Panc1 (cell line): Measurements from ENCODE around the gene CMTM4. TPM values are rescaled to one million over a fixed set of nuclear protein-coding genes. Genes with fewer than 3 reads are reported as not detected.

Source experiments
- ATAC-seq: fragments of 200-7000 bp; cut with Tn5 transposase; 2 replicates; pipeline ENCODE4 v1.9.1; 2020; ENCODE audit warnings: mild to moderate bottlenecking, moderate library complexity
- BruUV-seq: library from RNA; stranded (reverse); fragments of 400-500 nt; replicated peaks from 2 replicates; lab custom pipeline; 2021; lab: Mats Ljungman, UMichigan
- CTCF ChIA-PET: fragments of 300-600 bp; sonication (Branson Sonifier 250); formaldehyde crosslinking; loops from one replicate; lab custom pipeline; 2022; ENCODE audit warnings: antibody characterized with exemption; lab: Charles Lee
- POLR2A ChIA-PET: fragments of 300-600 bp; sonication (Branson Sonifier 250); formaldehyde crosslinking; loops from one replicate; lab custom pipeline; 2022; ENCODE audit warnings: antibody characterized with exemption; lab: Charles Lee
- DNase-seq: peaks from one replicate; pipeline ENCODE4 v3.0.0-alpha.2; 2010; ENCODE audit warnings: low read depth, low spot score
- H3K27ac ChIP-seq: 2 replicates; pipeline ENCODE4 v1.5.1; 2011; ENCODE audit warnings: mild to moderate bottlenecking, low read length, inconsistent platforms
- H3K27me3 ChIP-seq: fragments of 200-500 bp; sonication (Bioruptor generic); 2 replicates; pipeline ENCODE4 v1.6.0; 2014; ENCODE audit warnings: low read length, inconsistent platforms; ENCODE audit not compliant: control insufficient read depth, insufficient read depth
- H3K36me3 ChIP-seq: fragments of 200-500 bp; sonication (Bioruptor generic); 2 replicates; pipeline ENCODE4 v1.5.1; 2014; ENCODE audit warnings: inconsistent platforms, mild to moderate bottlenecking, low read length, moderate library complexity; ENCODE audit not compliant: control insufficient read depth, insufficient read depth
- H3K4me1 ChIP-seq: 2 replicates; pipeline ENCODE4 v1.5.1; 2011; ENCODE audit warnings: inconsistent platforms, mild to moderate bottlenecking, low read length, moderate library complexity; ENCODE audit not compliant: control insufficient read depth, insufficient read depth
- H3K4me3 ChIP-seq, 2 experiments: 2 replicates each; pipeline ENCODE4 v1.5.1; 2011 to 2012; ENCODE audit warnings: low read depth in 2 of 2, low read length in 2 of 2, mild to moderate bottlenecking in 2 of 2, inconsistent platforms in 1 of 2, moderate library complexity in 1 of 2
- H3K9me3 ChIP-seq: fragments of 200-500 bp; sonication (Bioruptor generic); 2 replicates; pipeline ENCODE4 v1.5.1; 2014; ENCODE audit warnings: low read depth, mild to moderate bottlenecking, inconsistent platforms, low read length, moderate library complexity; ENCODE audit not compliant: control insufficient read depth, insufficient read depth
- POLR2AphosphoS5 ChIP-seq: IDR thresholded peaks from 2 replicates; pipeline ENCODE4 v1.6.1; 2012; ENCODE audit warnings: mild to moderate bottlenecking, low read depth, low read length, moderate library complexity
- REST ChIP-seq, 2 experiments: IDR thresholded peaks; 2 replicates each; pipeline ENCODE4 v1.6.1; 2011 to 2012; ENCODE audit warnings: low read depth in 2 of 2, control low read depth in 1 of 2, low read length in 1 of 2, mild to moderate bottlenecking in 1 of 2, moderate library complexity in 1 of 2; ENCODE audit not compliant: insufficient read depth in 1 of 2
- SIN3A ChIP-seq: IDR thresholded peaks from 2 replicates; pipeline ENCODE4 v1.6.1; 2012; ENCODE audit warnings: low read depth, mild to moderate bottlenecking, low read length, moderate library complexity, borderline replicate concordance; ENCODE audit not compliant: insufficient read depth
- TCF7L2 ChIP-seq: IDR thresholded peaks from 2 replicates; pipeline ENCODE4 v1.6.1; 2011; ENCODE audit warnings: mild to moderate bottlenecking, low read depth, low read length, inconsistent platforms
- in situ Hi-C: cut with HindIII; loops from 2 replicates; pipeline ENCODE4 v1.10.0; 2016; ENCODE audit warnings: low sequenced_read_pairs, low pct_unique_long_range_greater_than_20kb
- intact Hi-C: fragments of 100-400 bp; cut with micrococcal nuclease; formaldehyde crosslinking; loops from one replicate; pipeline ENCODE4 v1.10.0; 2022; ENCODE audit not compliant: unreplicated experiment
- total RNA-seq: library from RNA; stranded (reverse); gene quantifications from one replicate; pipeline ENCODE4 v1.2.1, GENCODE V29; 2021; ENCODE audit not compliant: unreplicated experiment
- TF ChIP-seq, protein P1 (sequence below): fragments of 450-650 bp; IDR thresholded peaks from 2 replicates; pipeline ENCODE4 v1.5.1; 2017; ENCODE audit warnings: mild to moderate bottlenecking

Gene CMTM4
- total RNA-seq, 1 experiment from 2014 or later, result 51.9 TPM

GRCh38 chr16:66580605-66581209, 115.8 kb downstream of the CMTM4 start:
- H3K36me3 ChIP-seq, result no peaks in the 10 kb centered on the region
- no TSS peak for BruUV-seq
- intact Hi-C loops (no loop called here), in situ Hi-C loops (no loop called here)
- H3K27me3 ChIP-seq, result no peaks in the 10 kb centered on the region
- DNase-seq (no peak), ATAC-seq (no peak)
- H3K4me3 ChIP-seq, result no peak overlapping the region
- H3K4me1 ChIP-seq, result no peaks in the 10 kb centered on the region
- H3K9me3 ChIP-seq, result no peaks in the 10 kb centered on the region
- H3K27ac ChIP-seq, result no peak overlapping the region
- CTCF ChIA-PET, result no interaction called here
- POLR2A ChIA-PET, result no interaction called here
- TF ChIP-seq, protein P1, sequence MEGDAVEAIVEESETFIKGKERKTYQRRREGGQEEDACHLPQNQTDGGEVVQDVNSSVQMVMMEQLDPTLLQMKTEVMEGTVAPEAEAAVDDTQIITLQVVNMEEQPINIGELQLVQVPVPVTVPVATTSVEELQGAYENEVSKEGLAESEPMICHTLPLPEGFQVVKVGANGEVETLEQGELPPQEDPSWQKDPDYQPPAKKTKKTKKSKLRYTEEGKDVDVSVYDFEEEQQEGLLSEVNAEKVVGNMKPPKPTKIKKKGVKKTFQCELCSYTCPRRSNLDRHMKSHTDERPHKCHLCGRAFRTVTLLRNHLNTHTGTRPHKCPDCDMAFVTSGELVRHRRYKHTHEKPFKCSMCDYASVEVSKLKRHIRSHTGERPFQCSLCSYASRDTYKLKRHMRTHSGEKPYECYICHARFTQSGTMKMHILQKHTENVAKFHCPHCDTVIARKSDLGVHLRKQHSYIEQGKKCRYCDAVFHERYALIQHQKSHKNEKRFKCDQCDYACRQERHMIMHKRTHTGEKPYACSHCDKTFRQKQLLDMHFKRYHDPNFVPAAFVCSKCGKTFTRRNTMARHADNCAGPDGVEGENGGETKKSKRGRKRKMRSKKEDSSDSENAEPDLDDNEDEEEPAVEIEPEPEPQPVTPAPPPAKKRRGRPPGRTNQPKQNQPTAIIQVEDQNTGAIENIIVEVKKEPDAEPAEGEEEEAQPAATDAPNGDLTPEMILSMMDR, result no peak

- Histone ChIP-seq H3K4me3 (no peak within 1 kb of the TSS), H3K27me3 (no peaks in the 10 kb centered on the region), H3K9me3 (no peaks in the 10 kb centered on the region), H3K36me3 (no peaks in the 10 kb centered on the region), H3K27ac (no peak within 1 kb of the TSS), H3K4me1 (no peaks in the 10 kb centered on the region)
- BruUV-seq, result no TSS peak
- no peak for TF ChIP-seq REST (IDR thresholded peaks at IDR 0.05; ENCODE audit: insufficient read depth in 1 of 2, low read depth in 2 of 2, low read length in 1 of 2)
- TF ChIP-seq, protein P1, result no peak
- TF ChIP-seq SIN3A, result no peak
- TF ChIP-seq TCF7L2, result no peak
- no peak for TF ChIP-seq POLR2AphosphoS5
- CTCF ChIA-PET, result no interaction called here
- ATAC-seq (no peak), DNase-seq (no peak)
- POLR2A ChIA-PET, result no interaction called here
- intact Hi-C loops (no loop called here), in situ Hi-C loops (no loop called here)
Measured at GRCh38 chr16:66578651-66579531, 117.7 kb downstream of the CMTM4 start, which contains the start of gene CMTM2. CMTM2 (plus strand) TSS chr16:66579463; CDS start chr16:66579608, 145 bp downstream.
